HG02840 (cell line): ENCODE measurements around the gene DNASE2.
"Not testable (repeated sequence)": the region's sequence is repeated elsewhere in the genome, so short reads cannot be mapped to it uniquely, and the experiment has no call there.

Experiments used
- ATAC-seq: cut with Tn5 transposase; IDR thresholded peaks from one replicate; pipeline ENCODE4 v1.9.1; 2021; ENCODE audit warnings: mild to moderate bottlenecking, moderate library complexity, moderate number of reproducible peaks; ENCODE audit not compliant: unreplicated experiment, low FRiP score

The DNASE2 gene

GRCh38 chr19:12881172-12881808, at the start of gene DNASE2:
DNASE2 (minus strand) TSS chr19:12881449; CDS start chr19:12881375, 74 bp downstream.
- ATAC-seq: peak; percentile 64

- ATAC-seq: no peak
Observed at GRCh38 chr19:12930002-12930645, 48.9 kb upstream of the DNASE2 start.

- no peak for ATAC-seq
Observed at GRCh38 chr19:12924621-12925310, 43.5 kb upstream of the DNASE2 start.

GRCh38 chr19:12922959-12923358, 41.7 kb upstream of the DNASE2 start:
- no peak for ATAC-seq

GRCh38 chr19:12921047-12921446, 39.8 kb upstream of the DNASE2 start:
- no peak for ATAC-seq

- ATAC-seq: no peak
Observed at GRCh38 chr19:12918253-12918652, 37.0 kb upstream of the DNASE2 start.

GRCh38 chr19:12915860-12916259, 34.6 kb upstream of the DNASE2 start:
- ATAC-seq: not testable (repeated sequence)

- ATAC-seq: no peak
Observed at GRCh38 chr19:12913851-12914690, 32.8 kb upstream of the DNASE2 start.

- no peak for ATAC-seq
Observed at GRCh38 chr19:12913011-12913561, 31.8 kb upstream of the DNASE2 start.

GRCh38 chr19:12912571-12912970, 31.3 kb upstream of the DNASE2 start:
- ATAC-seq: no peak

GRCh38 chr19:12907166-12907565, 25.9 kb upstream of the DNASE2 start:
- no peak for ATAC-seq

- no peak for ATAC-seq
Observed at GRCh38 chr19:12899891-12900518, 18.8 kb upstream of the DNASE2 start.

- ATAC-seq: no peak
Observed at GRCh38 chr19:12896460-12896859, 15.2 kb upstream of the DNASE2 start.

- ATAC-seq: no peak
Observed at GRCh38 chr19:12893582-12893981, 12.3 kb upstream of the DNASE2 start.

GRCh38 chr19:12891553-12892021, 10.3 kb upstream of the DNASE2 start:
- no peak for ATAC-seq

GRCh38 chr19:12890787-12891552, 9.7 kb upstream of the DNASE2 start, which contains the start of gene GCDH:
GCDH (plus strand) TSS chr19:12891160; CDS start chr19:12891305, 145 bp downstream.
- ATAC-seq: peak; percentile 92

- ATAC-seq: not testable (repeated sequence)
Observed at GRCh38 chr19:12890299-12890786, 9.1 kb upstream of the DNASE2 start.

GRCh38 chr19:12888006-12888603, 6.9 kb upstream of the DNASE2 start:
- no peak for ATAC-seq
